GM12892 (cell line): ENCODE data around the gene CYP2C18.

Experiments used
- POLR2A ChIP-seq: IDR thresholded peaks from 2 replicates; pipeline ENCODE4 v1.6.1; 2011; ENCODE audit warnings: low read depth, low read length, control low read depth
- POLR2AphosphoS5 ChIP-seq: IDR thresholded peaks from 2 replicates; pipeline ENCODE4 v1.6.1; 2011; ENCODE audit warnings: low read depth, low read length, control low read depth

DNA sequence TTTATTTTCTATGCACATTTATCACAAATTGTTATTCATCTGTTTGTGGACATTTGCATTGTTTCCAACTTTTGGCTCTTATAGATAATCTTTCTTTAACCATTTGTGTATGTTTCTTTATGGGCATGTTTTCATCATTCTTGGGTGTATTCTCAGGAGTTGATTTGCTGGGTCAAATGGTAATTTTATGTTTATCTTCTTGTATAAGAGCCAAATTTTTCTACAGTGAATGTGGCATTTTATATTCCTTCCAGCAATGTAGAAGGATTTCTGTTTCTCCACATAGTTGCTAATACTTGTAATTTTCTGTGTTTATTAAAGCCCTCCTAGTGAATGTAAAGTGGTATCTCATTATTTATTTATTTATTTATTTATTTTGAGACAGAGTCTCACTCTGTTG is 100.7 kb downstream of the CYP2C18 start:
- TF ChIP-seq POLR2A = no peak
- TF ChIP-seq POLR2AphosphoS5 = no peak
